ENCODE results near the gene ASTN2.
"Not testable (repeated sequence)": the region's sequence is repeated elsewhere in the genome, so short reads cannot be mapped to it uniquely, and the experiment has no call there.

ASTN2 gene

GRCh38 chr9:116924462-116925110, 490.3 kb downstream of the ASTN2 start:
- no peak for DNase-seq (ENCODE audit: low read depth in 3 of 3)

- DNase-seq (ENCODE audit: low read depth in 3 of 3): not testable (repeated sequence)
These were observed 496.9 kb downstream of the ASTN2 start for GRCh38 chr9:116917895-116918508.

- DNase-seq (ENCODE audit: low read depth in 3 of 3): no peak
These were observed 501.3 kb downstream of the ASTN2 start for GRCh38 chr9:116913536-116913935.

- DNase-seq (ENCODE audit: low read depth in 3 of 3): no peak
These were observed 504.7 kb downstream of the ASTN2 start for GRCh38 chr9:116910201-116910600.

GRCh38 chr9:116907989-116908388, 506.9 kb downstream of the ASTN2 start:
- DNase-seq (ENCODE audit: low read depth in 3 of 3): no peak

- no peak for DNase-seq (ENCODE audit: low read depth in 3 of 3)
These were observed 509.7 kb downstream of the ASTN2 start for GRCh38 chr9:116905171-116905588.

- DNase-seq (ENCODE audit: low read depth in 3 of 3): no peak
These were observed 510.7 kb downstream of the ASTN2 start for GRCh38 chr9:116904165-116904564.

- no peak for DNase-seq (ENCODE audit: low read depth in 3 of 3)
These were observed 513.6 kb downstream of the ASTN2 start for GRCh38 chr9:116901260-116901659.

GRCh38 chr9:116900543-116900942, 514.3 kb downstream of the ASTN2 start:
- DNase-seq (ENCODE audit: low read depth in 3 of 3): no peak

- no peak for DNase-seq (ENCODE audit: low read depth in 3 of 3)
These were observed 514.9 kb downstream of the ASTN2 start for GRCh38 chr9:116900007-116900367.

- no peak for DNase-seq (ENCODE audit: low read depth in 3 of 3)
These were observed 515.4 kb downstream of the ASTN2 start for GRCh38 chr9:116899337-116900006.

GRCh38 chr9:116898131-116898530, 516.7 kb downstream of the ASTN2 start:
- DNase-seq (ENCODE audit: low read depth in 3 of 3): not testable (repeated sequence)

GRCh38 chr9:116897201-116897600, 517.7 kb downstream of the ASTN2 start:
- no peak for DNase-seq (ENCODE audit: low read depth in 3 of 3)

GRCh38 chr9:116895961-116896360, 518.9 kb downstream of the ASTN2 start:
- DNase-seq (ENCODE audit: low read depth in 3 of 3): no peak

- no peak for DNase-seq (ENCODE audit: low read depth in 3 of 3)
These were observed 523.4 kb downstream of the ASTN2 start for GRCh38 chr9:116891424-116891823.

GRCh38 chr9:116888476-116888875, 526.4 kb downstream of the ASTN2 start:
- not testable (repeated sequence) for DNase-seq (ENCODE audit: low read depth in 3 of 3)

- DNase-seq (ENCODE audit: low read depth in 3 of 3): no peak
These were observed 526.8 kb downstream of the ASTN2 start for GRCh38 chr9:116888066-116888465.

GRCh38 chr9:116883676-116884075, 531.2 kb downstream of the ASTN2 start:
- DNase-seq (ENCODE audit: low read depth in 3 of 3): no peak

- no peak for DNase-seq (ENCODE audit: low read depth in 3 of 3)
These were observed 537.8 kb downstream of the ASTN2 start for GRCh38 chr9:116877072-116877471.

GRCh38 chr9:116875576-116875975, 539.3 kb downstream of the ASTN2 start:
- DNase-seq (ENCODE audit: low read depth in 3 of 3): no peak

- no peak for DNase-seq (ENCODE audit: low read depth in 3 of 3)
These were observed 540.6 kb downstream of the ASTN2 start for GRCh38 chr9:116873937-116874914.

GRCh38 chr9:116873491-116873890, 541.4 kb downstream of the ASTN2 start:
- no peak for DNase-seq (ENCODE audit: low read depth in 3 of 3)

All from stimulated activated CD4-positive, alpha-beta T cell treated with anti-CD3 and anti-CD28 coated beads, TNF-alpha, amount 100 ng/mL, for 24 hours (primary cell).